Transverse colon (tissue), 4 donors: ENCODE results near the gene NRSN2. TPM values are rescaled to one million over a fixed set of nuclear protein-coding genes. Genes with fewer than 3 reads are reported as not detected.

Experiments
- DNase-seq: peaks from one replicate; pipeline ENCODE4 v3.0.0-alpha.2; 2019
- H3K27ac ChIP-seq, 4 donors: fragments of 200-600 bp; sonication (generic); 2 replicates each; pipeline ENCODE4 v1.5.1; 2016 to 2018; ENCODE audit warnings: inconsistent platforms in 4 of 4
- H3K27me3 ChIP-seq: fragments of 200-600 bp; sonication (generic); 2 replicates; pipeline ENCODE4 v1.5.1; 2017; ENCODE audit warnings: inconsistent platforms
- H3K36me3 ChIP-seq, 4 donors: fragments of 200-600 bp; sonication (generic); 2 replicates each; pipeline ENCODE4 v1.5.1; 2017 to 2019; ENCODE audit warnings: inconsistent platforms in 4 of 4
- H3K4me1 ChIP-seq, 4 donors: fragments of 200-600 bp; sonication (generic); 2 replicates each; pipeline ENCODE4 v1.5.1; 2017 to 2020; ENCODE audit warnings: inconsistent platforms in 4 of 4
- H3K4me3 ChIP-seq, 4 donors: fragments of 200-600 bp; sonication (generic); 1 replicate in 1 of 4; 2 replicates in 3 of 4; pipeline versions ENCODE4 v1.5.1 to v1.6.1; 2017 to 2019; ENCODE audit warnings: inconsistent platforms in 4 of 4
- H3K9me3 ChIP-seq, 2 donors: fragments of 200-600 bp; sonication (generic); 2 replicates each; pipeline ENCODE4 v1.5.1; 2017 to 2019; ENCODE audit warnings: inconsistent platforms in 2 of 2
- CTCF ChIP-seq, 5 experiments: fragments of 200-600 bp in 3 of 5; fragments of 450-650 bp in 2 of 5; sonication (generic) in 3 of 5; IDR thresholded peaks; 1 replicate in 2 of 5; 2 replicates in 3 of 5; pipeline ENCODE4 v1.5.1; 2016 to 2017; ENCODE audit warnings: antibody characterized with exemption in 5 of 5, inconsistent platforms in 3 of 5, mild to moderate bottlenecking in 2 of 5, moderate library complexity in 1 of 5
- EP300 ChIP-seq: sonication (generic); formaldehyde crosslinking; IDR thresholded peaks from one replicate; pipeline ENCODE4 v1.6.1; 2017; ENCODE audit warnings: antibody characterized with exemption, low read depth
- POLR2A ChIP-seq: fragments of 450-650 bp; IDR thresholded peaks from one replicate; pipeline ENCODE4 v1.6.1; 2016; ENCODE audit warnings: antibody characterized with exemption, mild to moderate bottlenecking, moderate library complexity
- POLR2AphosphoS5 ChIP-seq, 3 donors: sonication (generic); formaldehyde crosslinking; IDR thresholded peaks; one replicate each; pipeline ENCODE4 v1.6.1; 2016; ENCODE audit warnings: antibody characterized with exemption in 3 of 3
- WGBS, 2 donors: methylation state at CpG; one replicate each; pipeline ENCODE4 v1.1.5; 2018; ENCODE audit warnings: low coverage in 1 of 2; 5-methylcytosine and 5-hydroxymethylcytosine counted together
- in situ Hi-C, 4 donors: fragments of 200-750 bp; cut with MboI; loops; one replicate each; pipeline versions ENCODE4 v1.15.0 to v1.15.1; 2017; ENCODE audit warnings: low sequenced_read_pairs in 3 of 4, low pct_ligation_motif_present in 1 of 4, low pct_unique_long_range_greater_than_20kb in 1 of 4
- intact Hi-C: fragments of 100-400 bp; cut with DNase I; formaldehyde crosslinking; loops from one replicate; pipeline ENCODE4 v1.15.1; 2023; ENCODE audit warnings: low total_unique reads
- total RNA-seq, 4 donors: library from RNA; depleted of rRNA; stranded (reverse); fragments of >200 nt; gene quantifications; one replicate each; pipeline ENCODE4 v1.1.0, GENCODE V29; 2016

The NRSN2 gene
- total RNA-seq, 4 donors from 2014 or later, result 7.1 to 18.0 (median 12.8) TPM

- no peak for DNase-seq
- in situ Hi-C loops (no loop called here), intact Hi-C loops (no loop called here)
- TF ChIP-seq POLR2AphosphoS5 (IDR thresholded peaks at IDR 0.05) (no peak), EP300 (no peak), CTCF (IDR thresholded peaks at IDR 0.05) (no peak), POLR2A (no peak)
- no peaks in the 10 kb centered on the region for H3K36me3 ChIP-seq
- no peak overlapping the region for H3K27ac ChIP-seq
- peaks cover 0 to 13% (median 0%) of the 10 kb centered on the region in 4 donors for H3K4me1 ChIP-seq
- WGBS, 2 donors, result 59 to 86% methylated on average over 1 of the region's 1 CpG
- no peaks in the 10 kb centered on the region for H3K27me3 ChIP-seq
- no peaks in the 10 kb centered on the region for H3K9me3 ChIP-seq
- no peak overlapping the region for H3K4me3 ChIP-seq
Measured at GRCh38 chr20:312866-313265, 34.0 kb upstream of the NRSN2 start.

GRCh38 chr20:313402-313801 lies 33.5 kb upstream of the NRSN2 start:
- WGBS, 2 donors, result 76 to 86% methylated on average over 5 of the region's 5 CpGs

GRCh38 chr20:313948-314347 lies 33.0 kb upstream of the NRSN2 start:
- Histone ChIP-seq H3K9me3 (no peaks in the 10 kb centered on the region), H3K36me3 (no peaks in the 10 kb centered on the region), H3K27me3 (no peaks in the 10 kb centered on the region), H3K4me1 (peaks cover 0 to 13% (median 0%) of the 10 kb centered on the region in 4 donors), H3K4me3 (no peak overlapping the region), H3K27ac (no peak overlapping the region)
- no peak for DNase-seq
- TF ChIP-seq CTCF (IDR thresholded peaks at IDR 0.05) (no peak), POLR2AphosphoS5 (IDR thresholded peaks at IDR 0.05) (no peak), EP300 (no peak), POLR2A (no peak)
- in situ Hi-C loops, result no loop called here
- intact Hi-C loops, result no loop called here

More at GRCh38 chr20:313402-313801, 33.5 kb upstream of the NRSN2 start:
- no peaks in the 10 kb centered on the region for H3K9me3 ChIP-seq
- H3K27me3 ChIP-seq, result no peaks in the 10 kb centered on the region
- H3K4me1 ChIP-seq, result peaks cover 0 to 13% (median 0%) of the 10 kb centered on the region in 4 donors
- no peak overlapping the region for H3K4me3 ChIP-seq
- no peak overlapping the region for H3K27ac ChIP-seq
- no peaks in the 10 kb centered on the region for H3K36me3 ChIP-seq
- intact Hi-C loops, result no loop called here
- no peak for DNase-seq
- no peak for TF ChIP-seq POLR2AphosphoS5 (IDR thresholded peaks at IDR 0.05)
- in situ Hi-C loops, result no loop called here

- no peak for DNase-seq
- Histone ChIP-seq H3K27me3 (no peaks in the 10 kb centered on the region), H3K9me3 (no peaks in the 10 kb centered on the region), H3K27ac (no peak overlapping the region), H3K4me3 (no peak overlapping the region), H3K4me1 (no peaks in the 10 kb centered on the region), H3K36me3 (no peaks in the 10 kb centered on the region)
- intact Hi-C loops (no loop called here), in situ Hi-C loops (no loop called here)
- WGBS, 2 donors, result 94% methylated on average over 2 of the region's 2 CpGs; no CpG with 5 or more reads in 1 of the 2 donors
- TF ChIP-seq CTCF (IDR thresholded peaks at IDR 0.05), result no peak
- TF ChIP-seq POLR2A, result no peak
- TF ChIP-seq EP300, result no peak
Measured at GRCh38 chr20:316316-317068, 30.4 kb upstream of the NRSN2 start.
